H1 (cell line): ENCODE results near the gene DUS1L. TPM values are rescaled to one million over a fixed set of nuclear protein-coding genes. Genes with fewer than 3 reads are reported as not detected.

Experiments used
- CTCF ChIA-PET: fragments of 300-600 bp; sonication (Branson Sonifier 250); formaldehyde crosslinking; loops from one replicate; lab custom pipeline; 2021; ENCODE audit not compliant: partially characterized antibody; lab: Charles Lee
- POLR2A ChIA-PET: fragments of 300-600 bp; sonication (Branson Sonifier 250); formaldehyde crosslinking; loops from one replicate; lab custom pipeline; 2021; ENCODE audit warnings: inconsistent platforms; ENCODE audit not compliant: partially characterized antibody; lab: Charles Lee
- DNase-seq, 2 experiments: peaks; one replicate each; pipeline versions ENCODE4 v3.0.0 to v3.0.0-alpha.2; 2010 to 2022; ENCODE audit warnings: low spot score in 2 of 2, low read depth in 1 of 2, mixed read lengths in 1 of 2
- FAIRE-seq: peaks from 2 replicates; lab custom pipeline; 2011; peaks lifted over from hg19 to GRCh38; lab: Jason Lieb, UNC
- H2AFZ ChIP-seq: 2 replicates; pipeline ENCODE4 v1.8.1; 2012; ENCODE audit warnings: low read length, inconsistent platforms
- H2AK5ac ChIP-seq: 2 replicates; pipeline ENCODE4 v1.6.1; 2013; ENCODE audit warnings: low read depth, low read length
- H2BK120ac ChIP-seq: replicated peaks from 2 replicates; pipeline ENCODE3; 2013; ENCODE audit warnings: low read depth, low read length, inconsistent platforms
- H2BK12ac ChIP-seq: 2 replicates; pipeline ENCODE4 v1.6.1; 2013; ENCODE audit warnings: low read depth, low read length
- H2BK15ac ChIP-seq: 2 replicates; pipeline ENCODE4 v1.6.1; 2013; ENCODE audit warnings: low read length
- H2BK20ac ChIP-seq: 2 replicates; pipeline ENCODE4 v1.6.1; 2013; ENCODE audit warnings: low read length
- H2BK5ac ChIP-seq: 2 replicates; pipeline ENCODE4 v1.6.1; 2013; ENCODE audit warnings: low read depth, low read length
- H3K14ac ChIP-seq: 2 replicates; pipeline ENCODE4 v1.6.1; 2013; ENCODE audit warnings: inconsistent platforms; ENCODE audit not compliant: insufficient read length
- H3K18ac ChIP-seq: 2 replicates; pipeline ENCODE4 v1.6.1; 2013; ENCODE audit warnings: low read length; ENCODE audit errors: extremely low read depth
- H3K23ac ChIP-seq: 2 replicates; pipeline ENCODE4 v1.6.1; 2013; ENCODE audit warnings: inconsistent platforms; ENCODE audit not compliant: insufficient read length
- H3K23me2 ChIP-seq: 2 replicates; pipeline ENCODE4 v1.6.1; 2013; ENCODE audit warnings: low read depth, low read length
- H3K27ac ChIP-seq: 2 replicates; pipeline ENCODE4 v1.6.1; 2011; ENCODE audit warnings: low read depth, low read length, inconsistent platforms
- H3K27me3 ChIP-seq, 4 experiments: replicated peaks in 1 of 4; 1 replicate in 1 of 4; 2 replicates in 3 of 4; pipeline versions ENCODE4 v1.6.1 to v1.8.1; 2011 to 2013; ENCODE audit warnings: low read length in 3 of 4, mild to moderate bottlenecking in 3 of 4, inconsistent platforms in 2 of 4, mixed read lengths in 2 of 4, moderate library complexity in 1 of 4; ENCODE audit not compliant: control insufficient read depth in 3 of 4, insufficient read depth in 3 of 4; ENCODE audit errors: extremely low read depth in 1 of 4
- H3K36me3 ChIP-seq, 4 experiments: 2 replicates each; pipeline versions ENCODE4 v1.6.1 to v1.8.1; 2011 to 2013; ENCODE audit warnings: mild to moderate bottlenecking in 4 of 4, low read length in 3 of 4, moderate library complexity in 2 of 4, control low read depth in 1 of 4, inconsistent platforms in 1 of 4; ENCODE audit not compliant: insufficient read depth in 4 of 4, control insufficient read depth in 2 of 4
- H3K4ac ChIP-seq: replicated peaks from 2 replicates; pipeline ENCODE3; 2013; ENCODE audit warnings: low read length, low read depth, mixed read lengths, inconsistent platforms; ENCODE audit not compliant: insufficient read length
- H3K4me1 ChIP-seq, 4 experiments: replicated peaks in 1 of 4; 1 replicate in 1 of 4; 2 replicates in 3 of 4; pipeline versions ENCODE4 v1.6.1 to v1.8.1; 2011 to 2013; ENCODE audit warnings: low read length in 3 of 4, inconsistent platforms in 2 of 4, mixed read lengths in 1 of 4; ENCODE audit not compliant: insufficient read depth in 4 of 4, control insufficient read depth in 3 of 4
- H3K4me2 ChIP-seq, 2 experiments: 2 replicates each; pipeline versions ENCODE4 v1.6.1 to v1.8.1; 2011 to 2013; ENCODE audit warnings: low read depth in 2 of 2, low read length in 2 of 2, control low read depth in 1 of 2, inconsistent platforms in 1 of 2, mild to moderate bottlenecking in 1 of 2; ENCODE audit not compliant: insufficient read depth in 1 of 2
- H3K4me3 ChIP-seq, 4 experiments: fragments of 200-600, 300-600 bp in 1 of 4; sonication (generic), shearing (Covaris generic), sonication (Bioruptor Twin) in 1 of 4; 2 replicates each; pipeline versions ENCODE4 v1.5.1 to v1.8.1; 2011 to 2016; ENCODE audit warnings: low read length in 4 of 4, low read depth in 3 of 4, control low read depth in 2 of 4, inconsistent platforms in 2 of 4, mild to moderate bottlenecking in 2 of 4, mixed read lengths in 1 of 4, moderate library complexity in 1 of 4; ENCODE audit not compliant: insufficient read depth in 2 of 4; ENCODE audit errors: extremely low read depth in 1 of 4
- H3K56ac ChIP-seq: replicated peaks from 2 replicates; pipeline ENCODE3; 2013; ENCODE audit warnings: low read depth, mild to moderate bottlenecking, mixed read lengths, low read length, inconsistent platforms; ENCODE audit not compliant: insufficient read length
- H3K79me1 ChIP-seq: 2 replicates; pipeline ENCODE4 v1.6.1; 2013; ENCODE audit warnings: low read depth, low read length, control low read depth
- H3K79me2 ChIP-seq, 2 experiments: 2 replicates each; pipeline versions ENCODE4 v1.6.1 to v1.8.1; 2012 to 2013; ENCODE audit warnings: low read length in 2 of 2, mild to moderate bottlenecking in 2 of 2, inconsistent platforms in 1 of 2; ENCODE audit not compliant: insufficient read depth in 2 of 2, control insufficient read depth in 1 of 2
- H3K9ac ChIP-seq, 4 experiments: replicated peaks in 1 of 4; 1 replicate in 1 of 4; 2 replicates in 3 of 4; pipeline versions ENCODE4 v1.6.1 to v1.8.1; 2011 to 2013; ENCODE audit warnings: low read depth in 3 of 4, low read length in 3 of 4, control low read depth in 2 of 4, mild to moderate bottlenecking in 2 of 4, moderate library complexity in 2 of 4, inconsistent platforms in 1 of 4; ENCODE audit errors: extremely low read depth in 1 of 4
- H3K9me3 ChIP-seq, 2 experiments: 2 replicates each; pipeline versions ENCODE4 v1.6.1 to v1.8.1; 2012 to 2013; ENCODE audit warnings: mild to moderate bottlenecking in 2 of 2, moderate library complexity in 2 of 2, control low read depth in 1 of 2, inconsistent platforms in 1 of 2, low read depth in 1 of 2, low read length in 1 of 2, mixed read lengths in 1 of 2; ENCODE audit not compliant: insufficient read depth in 2 of 2
- H4K20me1 ChIP-seq, 2 experiments: replicated peaks in 1 of 2; 2 replicates each; pipeline versions ENCODE3 to v1.8.1; 2011 to 2013; ENCODE audit warnings: inconsistent platforms in 2 of 2, low read length in 2 of 2, mild to moderate bottlenecking in 1 of 2; ENCODE audit not compliant: insufficient read depth in 2 of 2, control insufficient read depth in 1 of 2
- H4K5ac ChIP-seq: 2 replicates; pipeline ENCODE4 v1.6.1; 2013; ENCODE audit warnings: low read length, low read depth, mixed read lengths, inconsistent platforms; ENCODE audit not compliant: insufficient read length
- H4K8ac ChIP-seq: 2 replicates; pipeline ENCODE4 v1.8.0; 2013; ENCODE audit warnings: mild to moderate bottlenecking, moderate library complexity, low read length, inconsistent platforms; ENCODE audit not compliant: insufficient read depth; ENCODE audit errors: extremely low read depth
- H4K91ac ChIP-seq: replicated peaks from 2 replicates; pipeline ENCODE3; 2013; ENCODE audit warnings: low read length, mixed read lengths, inconsistent platforms; ENCODE audit not compliant: insufficient read length
- EGR1 ChIP-seq: IDR thresholded peaks from 2 replicates; pipeline ENCODE4 v1.6.1; 2011; ENCODE audit warnings: low read depth, low read length, borderline replicate concordance
- NANOG ChIP-seq: IDR thresholded peaks from 2 replicates; pipeline ENCODE4 v1.6.1; 2011; ENCODE audit warnings: low read length, low read depth, mild to moderate bottlenecking, inconsistent platforms; ENCODE audit not compliant: insufficient read depth, poor library complexity, severe bottlenecking
- RBBP5 ChIP-seq: IDR thresholded peaks from 2 replicates; pipeline ENCODE4 v1.7.1; 2012; ENCODE audit warnings: low read depth, mild to moderate bottlenecking, inconsistent platforms, low read length, moderate library complexity, borderline replicate concordance
- SUZ12 ChIP-seq: fragments of 200-600 bp; sonication (generic); IDR thresholded peaks from 2 replicates; pipeline ENCODE4 v1.6.1; 2012; ENCODE audit warnings: mild to moderate bottlenecking, inconsistent platforms, low read length, moderate library complexity, mixed read lengths
- WGBS, 2 experiments: shearing (Covaris generic) in 1 of 2; methylation state at CpG; one replicate each; pipeline versions ENCODE4 v1.1.6 to v1.1.7; 2013 to 2015; ENCODE audit warnings: low lambda C conversion rate in 2 of 2, mixed read lengths in 2 of 2, inconsistent platforms in 1 of 2, low coverage in 1 of 2, missing lambda C conversion rate in 1 of 2; ENCODE audit not compliant: insufficient replicate concordance in 2 of 2, insufficient coverage in 1 of 2, insufficient read length in 1 of 2; ENCODE audit errors: extremely low coverage in 1 of 2, missing lambda C conversion rate in 1 of 2; 5-methylcytosine and 5-hydroxymethylcytosine counted together
- polyA plus RNA-seq, 7 experiments: library from polyadenylated mRNA; depleted of rRNA in 3 of 7; stranded (reverse) in 5 of 7; unstranded in 2 of 7; fragments of >200 nt in 5 of 7; fragments of 200-250 nt in 2 of 7; gene quantifications; 1 replicate in 5 of 7; 2 replicates in 1 of 7; 4 replicates in 1 of 7; pipeline versions ENCODE4 v1.2.1 to v1.2.3, GENCODE V29; 2011 to 2013; ENCODE audit warnings: missing spikeins in 2 of 7, mixed read lengths in 2 of 7
- total RNA-seq: library from RNA; stranded (reverse); fragmentation: NEBNext Ultra II Directional; extraction: Animal tissue kit (Norgen Biotek cat#: 25700); gene quantifications from 2 replicates; pipeline ENCODE4 v1.2.1, GENCODE V29; 2021
- TF ChIP-seq, protein P1 (sequence below), 3 experiments: IDR thresholded peaks; 1 replicate in 2 of 3; 2 replicates in 1 of 3; pipeline versions ENCODE4 v1.5.1 to v1.6.1; 2011; ENCODE audit warnings: low read length in 3 of 3, mild to moderate bottlenecking in 3 of 3, inconsistent platforms in 2 of 3, low read depth in 1 of 3, moderate library complexity in 1 of 3; ENCODE audit not compliant: insufficient read depth in 1 of 3; ENCODE audit errors: control extremely low read depth in 1 of 3
- TF ChIP-seq, protein P2 (sequence below): IDR thresholded peaks from 2 replicates; pipeline ENCODE4 v1.6.1; 2011; ENCODE audit warnings: low read length, improper control_type of control experiment

Gene DUS1L
- total and polyA plus RNA-seq, 2 of the 8 experiments (the other 6 are each of a cell fraction or from before 2014, with no cell fraction given), result 34.5 to 69.1 TPM

GRCh38 chr17:82010575-82011525 lies 54.8 kb downstream of the DUS1L start:
- peaks cover 6 to 9% of the 10 kb centered on the region in 2 experiments for H4K20me1 ChIP-seq
- no peak overlapping the region for H3K4me2 ChIP-seq
- DNase-seq, result no peak
- H3K23me2 ChIP-seq, result 0 out of 2 replicates have a peak, but pooled peaks cover 1% of the 10 kb centered on the region
- H3K79me2 ChIP-seq, result no peaks in the 10 kb centered on the region
- no peak overlapping the region for H2BK5ac ChIP-seq
- TF ChIP-seq, protein P1, sequence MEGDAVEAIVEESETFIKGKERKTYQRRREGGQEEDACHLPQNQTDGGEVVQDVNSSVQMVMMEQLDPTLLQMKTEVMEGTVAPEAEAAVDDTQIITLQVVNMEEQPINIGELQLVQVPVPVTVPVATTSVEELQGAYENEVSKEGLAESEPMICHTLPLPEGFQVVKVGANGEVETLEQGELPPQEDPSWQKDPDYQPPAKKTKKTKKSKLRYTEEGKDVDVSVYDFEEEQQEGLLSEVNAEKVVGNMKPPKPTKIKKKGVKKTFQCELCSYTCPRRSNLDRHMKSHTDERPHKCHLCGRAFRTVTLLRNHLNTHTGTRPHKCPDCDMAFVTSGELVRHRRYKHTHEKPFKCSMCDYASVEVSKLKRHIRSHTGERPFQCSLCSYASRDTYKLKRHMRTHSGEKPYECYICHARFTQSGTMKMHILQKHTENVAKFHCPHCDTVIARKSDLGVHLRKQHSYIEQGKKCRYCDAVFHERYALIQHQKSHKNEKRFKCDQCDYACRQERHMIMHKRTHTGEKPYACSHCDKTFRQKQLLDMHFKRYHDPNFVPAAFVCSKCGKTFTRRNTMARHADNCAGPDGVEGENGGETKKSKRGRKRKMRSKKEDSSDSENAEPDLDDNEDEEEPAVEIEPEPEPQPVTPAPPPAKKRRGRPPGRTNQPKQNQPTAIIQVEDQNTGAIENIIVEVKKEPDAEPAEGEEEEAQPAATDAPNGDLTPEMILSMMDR (IDR thresholded peaks at IDR 0.05; ENCODE audit: control extremely low read depth in 1 of 3, insufficient read depth in 1 of 3, low read depth in 1 of 3, low read length in 3 of 3), result no peak
- no peak for TF ChIP-seq NANOG
- TF ChIP-seq, protein P2, sequence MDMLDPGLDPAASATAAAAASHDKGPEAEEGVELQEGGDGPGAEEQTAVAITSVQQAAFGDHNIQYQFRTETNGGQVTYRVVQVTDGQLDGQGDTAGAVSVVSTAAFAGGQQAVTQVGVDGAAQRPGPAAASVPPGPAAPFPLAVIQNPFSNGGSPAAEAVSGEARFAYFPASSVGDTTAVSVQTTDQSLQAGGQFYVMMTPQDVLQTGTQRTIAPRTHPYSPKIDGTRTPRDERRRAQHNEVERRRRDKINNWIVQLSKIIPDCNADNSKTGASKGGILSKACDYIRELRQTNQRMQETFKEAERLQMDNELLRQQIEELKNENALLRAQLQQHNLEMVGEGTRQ, result no peak
- TF ChIP-seq EGR1, result no peak
- no peak for TF ChIP-seq RBBP5
- TF ChIP-seq SUZ12, result no peak
- H4K8ac ChIP-seq, result peak overlapping the region; percentile 17; the same call in 1 of the 2 replicates
- no peak overlapping the region for H2AK5ac ChIP-seq
- no peak overlapping the region for H3K4ac ChIP-seq
- no peak overlapping the region for H3K14ac ChIP-seq
- no peak overlapping the region for H4K91ac ChIP-seq
- no peak overlapping the region for H4K5ac ChIP-seq
- H2BK20ac ChIP-seq, result no peak overlapping the region
- H3K79me1 ChIP-seq, result peaks cover 2% of the 10 kb centered on the region
- no peak overlapping the region for H3K27ac ChIP-seq
- FAIRE-seq, result no peak
- H2BK120ac ChIP-seq, result no peak overlapping the region
- no peak overlapping the region for H2BK15ac ChIP-seq
- ChIA-PET CTCF (interaction anchor here (1.2 to 3.4 kb wide), 3 partner anchors 9 to 15 kb away, joined by 5 to 16 read pairs (median 7); no protein-coding TSS in a partner anchor), POLR2A (interaction anchor here (1.0 to 3.2 kb wide), 3 partner anchors 11 to 22 kb away, joined by 3 to 13 read pairs (median 4); partner anchors contain the start of genes CENPX and LRRC45)
- no peak overlapping the region for H3K4me3 ChIP-seq
- H2AFZ ChIP-seq, result no peak overlapping the region
- WGBS, 2 experiments, result 88% methylated on average over 26 of the region's 39 CpGs; no CpG with 5 or more reads in 1 of the 2 experiments
- no peak overlapping the region for H3K56ac ChIP-seq
- H2BK12ac ChIP-seq, result no peak overlapping the region
- H3K4me1 ChIP-seq, result peaks cover 0 to 1% (median 0%) of the 10 kb centered on the region in 4 experiments; a peak in 1 of 7 replicates
- no peaks in the 10 kb centered on the region; a peak in 2 of 8 replicates for H3K36me3 ChIP-seq
- H3K9ac ChIP-seq, result no peak overlapping the region
- no peak overlapping the region for H3K18ac ChIP-seq
- H3K27me3 ChIP-seq, result no peaks in the 10 kb centered on the region
- H3K23ac ChIP-seq, result no peak overlapping the region
- no peaks in the 10 kb centered on the region for H3K9me3 ChIP-seq
